ENCODE data around the gene KRTAP4-16.

GRCh38 chr17:41150026-41150425 is 48.0 kb upstream of the KRTAP4-16 start:
- TF ChIP-seq CTCF (conservative IDR thresholded peaks at IDR 0.05; ENCODE audit: low read length), result no peak
- no peak for TF ChIP-seq EZH2phosphoT487 (IDR thresholded peaks at IDR 0.05; ENCODE audit: borderline replicate concordance)

Data from Loucy (cell line).